Peyer's patch (tissue), 4 donors: ENCODE data around the gene ZNF775.

Experiments used
- POLR2A ChIP-seq, 2 donors: fragments of 450-650 bp; IDR thresholded peaks; one replicate each; pipeline ENCODE4 v1.5.1; 2017; ENCODE audit warnings: antibody characterized with exemption in 2 of 2, mild to moderate bottlenecking in 2 of 2, moderate library complexity in 2 of 2
- TF ChIP-seq, protein P1 (sequence below), 6 experiments: fragments of 450-650 bp in 4 of 6; fragments of 200-600 bp in 2 of 6; sonication (generic) in 1 of 6; IDR thresholded peaks; one replicate each; pipeline ENCODE4 v1.5.1; 2017 to 2019; ENCODE audit warnings: antibody characterized with exemption in 6 of 6, mild to moderate bottlenecking in 3 of 6, moderate library complexity in 1 of 6

GRCh38 chr7:150396851-150397260, 17.7 kb downstream of the ZNF775 start:
- TF ChIP-seq, protein P1, sequence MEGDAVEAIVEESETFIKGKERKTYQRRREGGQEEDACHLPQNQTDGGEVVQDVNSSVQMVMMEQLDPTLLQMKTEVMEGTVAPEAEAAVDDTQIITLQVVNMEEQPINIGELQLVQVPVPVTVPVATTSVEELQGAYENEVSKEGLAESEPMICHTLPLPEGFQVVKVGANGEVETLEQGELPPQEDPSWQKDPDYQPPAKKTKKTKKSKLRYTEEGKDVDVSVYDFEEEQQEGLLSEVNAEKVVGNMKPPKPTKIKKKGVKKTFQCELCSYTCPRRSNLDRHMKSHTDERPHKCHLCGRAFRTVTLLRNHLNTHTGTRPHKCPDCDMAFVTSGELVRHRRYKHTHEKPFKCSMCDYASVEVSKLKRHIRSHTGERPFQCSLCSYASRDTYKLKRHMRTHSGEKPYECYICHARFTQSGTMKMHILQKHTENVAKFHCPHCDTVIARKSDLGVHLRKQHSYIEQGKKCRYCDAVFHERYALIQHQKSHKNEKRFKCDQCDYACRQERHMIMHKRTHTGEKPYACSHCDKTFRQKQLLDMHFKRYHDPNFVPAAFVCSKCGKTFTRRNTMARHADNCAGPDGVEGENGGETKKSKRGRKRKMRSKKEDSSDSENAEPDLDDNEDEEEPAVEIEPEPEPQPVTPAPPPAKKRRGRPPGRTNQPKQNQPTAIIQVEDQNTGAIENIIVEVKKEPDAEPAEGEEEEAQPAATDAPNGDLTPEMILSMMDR (IDR thresholded peaks at IDR 0.05) = no peak
- no peak for TF ChIP-seq POLR2A (IDR thresholded peaks at IDR 0.05)
